GM12873 (cell line): ENCODE data around the gene NCR3LG1.

Experiments used
- TF ChIP-seq, protein P1 (sequence below): IDR thresholded peaks from 2 replicates; pipeline ENCODE4 v1.5.1; 2012; ENCODE audit warnings: low read depth, mild to moderate bottlenecking, moderate library complexity, low read length, control low read depth; ENCODE audit not compliant: insufficient read depth; ENCODE audit errors: missing control alignments

NCR3LG1 gene

DNA sequence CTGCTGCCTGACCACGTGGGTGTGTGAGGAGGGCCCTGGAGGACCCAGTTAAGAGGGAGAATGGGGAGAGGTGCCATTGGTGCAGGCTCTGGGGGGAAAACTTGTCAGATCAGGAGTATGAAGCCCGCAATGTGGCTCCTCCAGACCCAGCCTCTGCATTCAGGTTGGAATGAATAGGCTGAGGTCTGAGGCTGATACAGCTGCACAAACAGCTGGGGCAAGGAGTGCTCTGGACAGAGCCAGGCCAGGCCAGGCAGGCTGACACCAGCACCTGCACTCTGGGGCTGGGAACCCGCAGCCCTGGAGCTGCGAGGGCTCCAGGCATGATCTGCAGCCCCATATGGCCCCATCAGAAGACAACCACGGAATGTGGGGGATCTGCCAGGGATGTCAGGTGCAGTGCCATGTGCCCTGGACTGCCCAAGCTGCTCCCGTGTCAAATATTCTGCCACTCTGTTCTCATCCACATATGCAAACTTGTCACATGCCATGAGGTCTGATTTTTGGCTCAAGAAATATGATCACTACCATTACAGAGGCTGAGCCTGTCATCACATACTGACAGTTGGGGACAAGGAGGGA, 64.0 kb downstream of the NCR3LG1 start:
- TF ChIP-seq, protein P1, sequence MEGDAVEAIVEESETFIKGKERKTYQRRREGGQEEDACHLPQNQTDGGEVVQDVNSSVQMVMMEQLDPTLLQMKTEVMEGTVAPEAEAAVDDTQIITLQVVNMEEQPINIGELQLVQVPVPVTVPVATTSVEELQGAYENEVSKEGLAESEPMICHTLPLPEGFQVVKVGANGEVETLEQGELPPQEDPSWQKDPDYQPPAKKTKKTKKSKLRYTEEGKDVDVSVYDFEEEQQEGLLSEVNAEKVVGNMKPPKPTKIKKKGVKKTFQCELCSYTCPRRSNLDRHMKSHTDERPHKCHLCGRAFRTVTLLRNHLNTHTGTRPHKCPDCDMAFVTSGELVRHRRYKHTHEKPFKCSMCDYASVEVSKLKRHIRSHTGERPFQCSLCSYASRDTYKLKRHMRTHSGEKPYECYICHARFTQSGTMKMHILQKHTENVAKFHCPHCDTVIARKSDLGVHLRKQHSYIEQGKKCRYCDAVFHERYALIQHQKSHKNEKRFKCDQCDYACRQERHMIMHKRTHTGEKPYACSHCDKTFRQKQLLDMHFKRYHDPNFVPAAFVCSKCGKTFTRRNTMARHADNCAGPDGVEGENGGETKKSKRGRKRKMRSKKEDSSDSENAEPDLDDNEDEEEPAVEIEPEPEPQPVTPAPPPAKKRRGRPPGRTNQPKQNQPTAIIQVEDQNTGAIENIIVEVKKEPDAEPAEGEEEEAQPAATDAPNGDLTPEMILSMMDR: no peak

DNA sequence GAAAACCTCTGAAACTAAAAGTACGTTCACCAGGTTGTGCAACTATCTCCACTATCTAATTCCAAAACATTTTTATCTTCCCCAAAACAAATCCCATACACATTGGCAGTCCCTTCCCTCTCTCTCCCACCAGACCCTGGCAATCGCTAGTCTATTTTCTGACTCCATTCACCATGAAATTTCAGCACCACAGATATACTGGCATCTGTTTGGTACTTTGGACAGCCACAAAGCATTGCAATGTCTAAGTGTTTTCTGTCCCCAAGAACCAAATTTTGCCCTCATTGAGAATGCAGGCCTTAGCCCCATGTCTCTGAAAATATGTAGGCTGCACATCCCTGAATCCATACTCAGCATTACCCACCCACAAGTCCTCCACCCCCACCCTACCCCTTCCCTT, 64.9 kb downstream of the NCR3LG1 start:
- TF ChIP-seq, protein P1: no peak

- TF ChIP-seq, protein P1: no peak
Observed at GRCh38 chr11:17418444-17419081, 67.0 kb downstream of the NCR3LG1 start.

DNA sequence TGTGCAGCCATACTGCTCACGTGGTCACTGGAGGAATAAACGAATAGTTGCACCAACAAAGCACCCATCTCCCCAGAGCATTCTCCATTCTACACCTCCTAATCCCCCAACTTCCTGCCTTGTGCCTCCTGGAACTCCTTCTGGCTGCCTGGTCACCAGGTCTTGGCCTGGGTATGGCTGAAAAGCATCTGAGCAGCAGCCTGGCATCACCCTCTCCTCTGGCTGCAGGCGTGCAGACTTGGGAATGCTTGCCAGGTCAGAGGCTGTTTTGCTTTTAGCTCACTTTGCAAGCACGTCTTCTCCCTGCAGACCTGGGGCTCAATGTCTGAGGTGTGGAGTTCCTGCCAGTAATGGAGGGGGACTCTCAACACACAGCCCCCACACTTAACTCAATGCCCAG, 70.2 kb downstream of the NCR3LG1 start:
- TF ChIP-seq, protein P1: no peak

- TF ChIP-seq, protein P1: no peak
Observed at GRCh38 chr11:17423533-17424310, 72.1 kb downstream of the NCR3LG1 start.
